ENCODE data around the gene PBX3. TPM values are rescaled to one million over a fixed set of nuclear protein-coding genes. Genes with fewer than 3 reads are reported as not detected.

PBX3 gene
- total RNA-seq, 2 experiments from 2014 or later: 24.3 to 28.0 TPM

GRCh38 chr9:125969868-125970267 lies 222.7 kb downstream of the PBX3 start:
- Mint-ChIP-seq H3K36me3 (no peaks in the 10 kb centered on the region), H3K4me3 (no peak overlapping the region), H3K27me3 (no peaks in the 10 kb centered on the region), H3K9me3 (no peaks in the 10 kb centered on the region), H3K4me1 (no peaks in the 10 kb centered on the region), H3K27ac (no peak overlapping the region)
- POLR2A ChIA-PET: no interaction called here
- no peak for DNase-seq
- no peak for ATAC-seq (ENCODE audit: low read depth)

DNA sequence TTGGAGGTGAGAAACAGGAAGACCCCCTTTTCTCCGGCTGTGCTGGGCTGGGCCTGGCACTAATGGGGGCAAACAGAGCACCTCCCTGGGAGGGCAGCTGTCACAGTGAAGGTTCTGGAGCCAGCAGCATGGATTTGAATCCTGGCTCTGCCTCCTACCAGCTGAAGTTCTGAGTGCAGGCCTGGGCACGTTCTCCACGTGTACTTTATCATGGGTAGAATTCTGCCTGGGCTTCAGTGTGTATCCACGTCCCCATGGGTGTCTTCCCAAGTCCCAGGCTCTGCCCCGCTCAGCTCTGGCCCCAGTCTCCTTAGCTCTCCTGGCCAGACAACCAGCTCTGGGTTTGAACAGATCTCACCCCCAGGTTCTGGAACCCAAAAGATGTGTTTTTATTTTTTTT lies 223.2 kb downstream of the PBX3 start:
- no peak for DNase-seq

DNA sequence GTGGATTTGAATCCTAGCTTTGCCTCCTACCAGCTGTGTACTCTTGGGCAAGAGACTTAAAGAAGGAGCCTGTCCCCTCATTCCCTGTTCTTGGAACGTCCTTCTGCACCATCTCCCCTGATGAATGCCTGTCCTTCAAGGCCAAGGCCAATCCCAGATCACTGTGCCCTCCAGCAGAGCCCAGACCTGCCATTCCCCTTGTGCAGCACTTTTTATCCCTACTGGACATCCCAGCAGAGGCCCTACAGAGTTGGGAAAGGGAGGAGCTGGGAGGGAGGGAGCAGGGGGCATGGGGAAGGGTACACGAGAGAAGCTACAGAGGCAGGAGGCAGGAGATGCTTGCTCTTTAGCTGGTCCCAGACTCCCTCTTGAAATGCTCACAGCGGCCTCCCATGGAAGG lies 223.9 kb downstream of the PBX3 start:
- POLR2A ChIA-PET: interaction anchor here (0.6 kb wide), 1 partner anchor 15 kb away, joined by 3 read pairs; no protein-coding TSS in a partner anchor
- no peak for DNase-seq
- Mint-ChIP-seq H3K4me1 (no peaks in the 10 kb centered on the region), H3K9me3 (peaks cover 2% of the 10 kb centered on the region), H3K36me3 (no peaks in the 10 kb centered on the region), H3K27ac (no peak overlapping the region), H3K4me3 (no peak overlapping the region), H3K27me3 (peaks cover 2% of the 10 kb centered on the region)
- no peak for ATAC-seq (ENCODE audit: low read depth)

More for the DNA sequence above, 223.2 kb downstream of the PBX3 start:
- no peaks in the 10 kb centered on the region for H3K9me3 Mint-ChIP-seq
- H3K27ac Mint-ChIP-seq: no peak overlapping the region
- no peak for ATAC-seq (ENCODE audit: low read depth)
- H3K27me3 Mint-ChIP-seq: no peaks in the 10 kb centered on the region
- no peaks in the 10 kb centered on the region for H3K4me1 Mint-ChIP-seq
- POLR2A ChIA-PET: no interaction called here
- H3K4me3 Mint-ChIP-seq: no peak overlapping the region
- no peaks in the 10 kb centered on the region for H3K36me3 Mint-ChIP-seq

GRCh38 chr9:125972012-125972729 lies 225.0 kb downstream of the PBX3 start:
- ATAC-seq (ENCODE audit: low read depth): no peak
- H3K27ac Mint-ChIP-seq: no peak overlapping the region

GRCh38 chr9:125973547-125973946 lies 226.4 kb downstream of the PBX3 start:
- ATAC-seq (ENCODE audit: low read depth) (no peak), DNase-seq (no peak)
- no peak overlapping the region for H3K4me3 Mint-ChIP-seq
- no peaks in the 10 kb centered on the region for H3K36me3 Mint-ChIP-seq
- peaks cover 11% of the 10 kb centered on the region for H3K27me3 Mint-ChIP-seq
- POLR2A ChIA-PET: no interaction called here
- H3K4me1 Mint-ChIP-seq: no peaks in the 10 kb centered on the region
- peaks cover 3% of the 10 kb centered on the region for H3K9me3 Mint-ChIP-seq
- no peak overlapping the region for H3K27ac Mint-ChIP-seq

More at GRCh38 chr9:125972012-125972729, 225.0 kb downstream of the PBX3 start:
- no peaks in the 10 kb centered on the region for H3K4me1 Mint-ChIP-seq
- no peak for DNase-seq
- POLR2A ChIA-PET: no interaction called here
- H3K27me3 Mint-ChIP-seq: peaks cover 6% of the 10 kb centered on the region
- peaks cover 2% of the 10 kb centered on the region for H3K9me3 Mint-ChIP-seq
- no peak overlapping the region for H3K4me3 Mint-ChIP-seq
- H3K36me3 Mint-ChIP-seq: no peaks in the 10 kb centered on the region

- H3K4me1 Mint-ChIP-seq: no peaks in the 10 kb centered on the region
- H3K4me3 Mint-ChIP-seq: no peak overlapping the region
- peaks cover 7% of the 10 kb centered on the region for H3K9me3 Mint-ChIP-seq
- H3K36me3 Mint-ChIP-seq: no peaks in the 10 kb centered on the region
- POLR2A ChIA-PET: no interaction called here
- H3K27me3 Mint-ChIP-seq: peaks cover 14% of the 10 kb centered on the region
- DNase-seq (no peak), ATAC-seq (ENCODE audit: low read depth) (no peak)
- no peak overlapping the region for H3K27ac Mint-ChIP-seq
These were observed 227.5 kb downstream of the PBX3 start for GRCh38 chr9:125974705-125975104.

GRCh38 chr9:125977223-125977622 lies 230.1 kb downstream of the PBX3 start:
- Mint-ChIP-seq H3K27me3 (peaks cover 21% of the 10 kb centered on the region), H3K36me3 (no peaks in the 10 kb centered on the region), H3K27ac (no peak overlapping the region), H3K9me3 (peaks cover 15% of the 10 kb centered on the region), H3K4me3 (no peak overlapping the region), H3K4me1 (no peaks in the 10 kb centered on the region)
- DNase-seq: no peak
- POLR2A ChIA-PET: no interaction called here
- ATAC-seq (ENCODE audit: low read depth): no peak

GRCh38 chr9:125979383-125979782 lies 232.2 kb downstream of the PBX3 start:
- Mint-ChIP-seq H3K4me1 (no peaks in the 10 kb centered on the region), H3K9me3 (peaks cover 15% of the 10 kb centered on the region), H3K27me3 (peaks cover 22% of the 10 kb centered on the region)

GRCh38 chr9:125982798-125983406 lies 235.7 kb downstream of the PBX3 start:
- DNase-seq: no peak
- Mint-ChIP-seq H3K4me3 (no peak overlapping the region), H3K9me3 (peaks cover 13% of the 10 kb centered on the region), H3K27me3 (peaks cover 15% of the 10 kb centered on the region), H3K4me1 (no peaks in the 10 kb centered on the region), H3K36me3 (no peaks in the 10 kb centered on the region), H3K27ac (no peak overlapping the region)
- no peak for ATAC-seq (ENCODE audit: low read depth)
- POLR2A ChIA-PET: no interaction called here

More at GRCh38 chr9:125979383-125979782, 232.2 kb downstream of the PBX3 start:
- no peak for ATAC-seq (ENCODE audit: low read depth)
- H3K27ac Mint-ChIP-seq: no peak overlapping the region
- no peaks in the 10 kb centered on the region for H3K36me3 Mint-ChIP-seq
- no peak for DNase-seq
- POLR2A ChIA-PET: no interaction called here
- H3K4me3 Mint-ChIP-seq: no peak overlapping the region

DNA sequence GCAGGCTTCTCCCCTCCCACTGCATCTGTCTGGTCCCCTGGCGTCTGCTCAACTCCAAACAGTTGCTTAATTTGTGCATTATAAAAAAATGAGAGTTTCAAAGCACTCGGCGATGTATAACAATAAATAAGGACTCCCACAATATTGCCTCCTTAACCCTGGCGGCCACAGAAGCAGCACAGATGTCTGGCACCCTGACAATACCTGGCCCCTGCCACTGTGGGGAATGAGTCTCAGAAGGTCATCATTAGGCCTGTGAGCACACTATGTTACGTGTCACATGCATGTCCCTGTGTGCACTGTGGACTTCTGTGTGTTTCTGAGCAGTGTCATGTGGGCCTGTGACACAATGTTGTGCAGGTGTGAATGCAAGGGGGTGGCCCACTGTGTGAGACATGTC lies 236.5 kb downstream of the PBX3 start:
- ATAC-seq (ENCODE audit: low read depth): no peak
- POLR2A ChIA-PET: no interaction called here
- H3K36me3 Mint-ChIP-seq: no peaks in the 10 kb centered on the region

DNA sequence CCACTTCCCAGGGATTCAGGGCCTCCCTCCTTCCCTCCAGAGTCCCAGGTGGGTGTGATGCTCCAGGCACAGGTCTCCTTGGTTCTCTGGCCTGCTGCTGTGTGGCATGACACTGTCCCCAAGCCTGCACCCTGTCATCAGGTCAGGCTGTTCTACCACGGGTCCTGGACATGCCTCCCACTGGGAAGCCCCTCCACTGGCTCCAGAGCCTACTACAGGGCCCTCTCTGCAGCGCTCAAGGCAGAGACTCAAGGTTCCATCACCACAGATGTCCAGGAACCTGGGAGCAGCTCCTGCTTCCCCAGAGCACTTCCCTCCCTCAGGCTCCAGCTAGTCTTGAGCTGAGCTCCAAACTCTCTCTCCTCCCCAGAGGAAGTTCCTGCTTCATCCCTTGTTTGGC lies 237.3 kb downstream of the PBX3 start:
- Mint-ChIP-seq H3K36me3 (no peaks in the 10 kb centered on the region), H3K4me1 (no peaks in the 10 kb centered on the region), H3K27ac (no peak overlapping the region), H3K4me3 (no peak overlapping the region), H3K27me3 (peaks cover 7% of the 10 kb centered on the region), H3K9me3 (peaks cover 10% of the 10 kb centered on the region)
- DNase-seq: no peak
- ATAC-seq (ENCODE audit: low read depth): no peak
- POLR2A ChIA-PET: no interaction called here

More for the DNA sequence above, 236.5 kb downstream of the PBX3 start:
- no peak for DNase-seq
- no peak overlapping the region for H3K4me3 Mint-ChIP-seq
- H3K9me3 Mint-ChIP-seq: peaks cover 11% of the 10 kb centered on the region
- H3K27ac Mint-ChIP-seq: no peak overlapping the region
- no peaks in the 10 kb centered on the region for H3K4me1 Mint-ChIP-seq
- H3K27me3 Mint-ChIP-seq: peaks cover 10% of the 10 kb centered on the region

DNA sequence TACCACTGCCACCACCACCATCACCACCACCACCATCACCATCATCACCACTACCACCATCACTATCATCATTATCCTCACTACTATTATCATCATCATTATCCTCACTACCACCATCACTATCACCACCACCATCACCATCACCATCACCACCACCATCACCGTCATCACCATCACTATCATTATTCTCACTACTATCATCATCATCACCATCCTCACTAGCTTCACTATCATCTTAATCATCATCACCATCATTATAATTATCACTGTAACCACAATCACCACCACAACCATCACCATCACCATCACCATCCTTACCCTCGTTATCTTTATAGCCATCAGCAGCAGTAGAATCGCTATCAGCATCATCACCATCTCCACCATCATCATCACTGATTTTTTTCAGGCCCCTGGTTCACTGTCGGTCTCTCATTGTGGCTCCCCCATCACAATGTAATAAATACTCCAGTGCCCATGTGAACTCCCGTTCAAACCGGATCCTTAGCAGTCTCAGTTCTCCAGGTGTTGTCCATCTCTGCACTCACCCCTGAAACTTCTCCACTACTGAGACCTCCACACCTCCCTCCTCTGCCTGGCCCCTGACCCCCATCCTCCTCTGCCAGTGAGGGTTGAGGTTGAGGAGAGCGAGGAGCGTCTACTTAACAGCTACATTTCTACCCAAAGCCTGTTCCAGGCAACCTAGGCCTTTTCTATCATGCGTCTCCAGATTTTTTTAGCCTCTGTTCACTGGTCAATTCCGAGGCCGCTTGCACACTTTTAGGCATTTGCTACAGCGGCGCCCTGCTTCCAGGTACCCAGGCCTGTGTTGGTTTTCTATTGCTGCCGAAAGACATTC lies 238.2 kb downstream of the PBX3 start:
- Mint-ChIP-seq H3K36me3 (no peaks in the 10 kb centered on the region), H3K27ac (no peak overlapping the region), H3K27me3 (peaks cover 7% of the 10 kb centered on the region), H3K4me1 (no peaks in the 10 kb centered on the region), H3K9me3 (peaks cover 2% of the 10 kb centered on the region), H3K4me3 (no peak overlapping the region)
- POLR2A ChIA-PET: no interaction called here
- no peak for DNase-seq
- no peak for ATAC-seq (ENCODE audit: low read depth)

GRCh38 chr9:125985998-125986655 lies 239.0 kb downstream of the PBX3 start:
- H3K4me1 Mint-ChIP-seq: no peaks in the 10 kb centered on the region
- POLR2A ChIA-PET: no interaction called here
- H3K27ac Mint-ChIP-seq: no peak overlapping the region
- peaks cover 3% of the 10 kb centered on the region for H3K27me3 Mint-ChIP-seq
- no peaks in the 10 kb centered on the region for H3K36me3 Mint-ChIP-seq
- H3K4me3 Mint-ChIP-seq: no peak overlapping the region
- DNase-seq: no peak
- no peak for ATAC-seq (ENCODE audit: low read depth)
- H3K9me3 Mint-ChIP-seq: peaks cover under 1% of the 10 kb centered on the region

All from activated naive CD8-positive, alpha-beta T cell treated with anti-CD3 and anti-CD28 coated beads, Interleukin-2, amount 10 ng/mL, durations not matched to agents 7 days and 5 days (primary cell).